GM20431 (cell line): Measurements from ENCODE around the gene SLC16A5.

Experiments used
- in situ Hi-C: fragments of 300-500 bp; cut with MseI, MboI; formaldehyde crosslinking; loops from one replicate; pipeline ENCODE4 v1.15.0; 2020; ENCODE audit warnings: low sequenced_read_pairs; ENCODE audit not compliant: unreplicated experiment

SLC16A5 gene

DNA sequence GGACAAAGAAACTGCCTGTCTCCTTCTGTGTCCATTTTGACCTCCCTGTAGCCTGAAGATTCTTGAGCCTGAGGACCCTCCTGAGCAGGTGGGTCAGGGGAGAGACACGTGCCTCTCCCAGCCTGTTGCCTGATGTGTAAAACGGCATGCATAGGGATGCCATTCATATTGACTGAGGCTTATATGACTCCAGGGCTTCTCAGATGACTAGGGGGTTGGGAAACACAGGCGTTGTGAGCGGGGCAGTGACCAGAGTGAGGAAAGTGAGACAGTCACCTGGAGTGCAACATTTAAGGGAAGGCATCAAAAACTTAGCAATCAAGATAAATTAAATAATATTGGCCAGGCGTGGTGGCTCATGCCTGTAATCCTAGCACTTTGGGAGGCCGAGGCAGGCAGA lies 5.1 kb upstream of the SLC16A5 start:
- in situ Hi-C loops = no loop called here

DNA sequence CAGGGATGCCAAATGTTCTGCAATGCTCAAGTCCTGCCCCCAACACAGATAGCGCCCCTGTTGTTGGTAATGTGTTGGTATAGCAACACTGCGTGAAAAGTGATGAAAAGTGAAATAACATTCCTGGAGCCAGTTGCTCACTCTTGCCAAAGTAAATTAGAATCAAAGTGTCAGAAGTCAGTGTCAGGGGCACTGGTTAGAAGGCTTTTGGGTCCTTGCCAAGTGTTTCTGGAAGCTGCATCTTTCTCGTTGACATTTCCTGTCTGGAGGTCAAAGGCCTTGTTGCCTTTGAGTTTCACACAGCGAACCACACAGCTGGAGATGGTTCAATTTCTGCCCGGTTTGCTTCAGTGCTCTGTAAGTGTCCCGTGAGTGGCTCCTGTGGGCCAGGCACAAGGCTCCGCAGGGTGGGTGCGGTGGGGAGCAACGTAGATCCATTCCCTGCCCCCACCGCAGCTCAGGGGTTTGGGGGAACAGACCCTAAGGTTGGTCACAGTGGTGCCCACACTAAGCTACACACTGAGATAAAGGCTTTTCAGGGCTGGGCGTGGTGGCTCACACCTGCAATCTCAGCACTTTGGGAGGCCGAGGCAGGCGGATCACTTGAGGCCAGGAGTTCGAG lies 3.6 kb upstream of the SLC16A5 start:
- in situ Hi-C loops = no loop called here

DNA sequence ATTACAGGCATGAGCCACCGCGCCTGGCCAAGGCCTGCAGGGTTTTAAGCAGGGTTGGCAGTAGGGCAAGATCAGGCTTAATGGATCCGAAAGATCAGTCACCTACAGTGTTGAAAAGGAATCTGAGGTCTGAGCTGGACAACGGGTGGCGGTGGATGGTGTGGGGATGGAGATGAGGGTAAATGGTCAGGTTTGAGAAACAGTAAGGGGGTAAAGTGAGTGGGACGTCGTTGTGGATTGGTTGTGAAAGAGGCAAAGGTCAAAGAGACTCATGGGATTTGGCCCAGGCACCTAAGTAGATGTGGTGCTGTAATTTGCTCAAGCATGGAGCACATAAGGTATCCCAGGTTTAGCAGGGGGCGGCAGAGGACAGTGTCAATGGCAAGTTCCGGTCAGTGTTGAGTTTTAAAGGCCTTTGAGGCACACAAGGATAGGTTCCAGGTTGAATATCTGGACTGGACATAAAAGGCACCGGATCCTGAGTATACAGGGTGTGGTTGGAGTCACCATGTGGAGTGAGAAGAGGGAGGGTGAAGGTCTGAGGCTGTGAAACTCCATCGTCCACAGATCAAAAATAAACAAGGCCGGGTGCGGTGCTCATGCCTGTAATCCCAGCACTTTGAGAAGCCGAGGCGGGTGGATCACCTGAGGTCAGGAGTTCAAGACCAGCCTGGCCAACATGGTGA lies 1.1 kb upstream of the SLC16A5 start:
- in situ Hi-C loops = no loop called here

DNA sequence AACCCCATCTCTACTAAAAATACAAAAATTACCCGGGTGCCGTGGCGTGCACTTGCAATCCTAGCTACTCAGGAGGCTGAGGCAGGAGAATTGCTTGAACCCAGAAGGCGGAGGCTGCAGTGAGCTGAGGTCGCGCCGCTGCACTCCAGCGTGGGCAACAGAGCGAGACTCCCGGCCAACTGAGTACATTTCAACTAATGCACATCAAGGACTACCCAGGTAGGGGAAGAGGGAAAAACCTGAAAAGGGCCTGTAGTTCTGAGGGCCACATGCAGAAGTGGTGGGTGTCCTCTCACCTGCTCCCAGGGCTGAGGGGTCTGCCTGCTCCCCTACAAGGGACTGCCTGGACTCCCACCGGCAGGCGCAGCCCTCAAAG lies 584 bp upstream of the SLC16A5 start:
- in situ Hi-C loops = no loop called here

DNA sequence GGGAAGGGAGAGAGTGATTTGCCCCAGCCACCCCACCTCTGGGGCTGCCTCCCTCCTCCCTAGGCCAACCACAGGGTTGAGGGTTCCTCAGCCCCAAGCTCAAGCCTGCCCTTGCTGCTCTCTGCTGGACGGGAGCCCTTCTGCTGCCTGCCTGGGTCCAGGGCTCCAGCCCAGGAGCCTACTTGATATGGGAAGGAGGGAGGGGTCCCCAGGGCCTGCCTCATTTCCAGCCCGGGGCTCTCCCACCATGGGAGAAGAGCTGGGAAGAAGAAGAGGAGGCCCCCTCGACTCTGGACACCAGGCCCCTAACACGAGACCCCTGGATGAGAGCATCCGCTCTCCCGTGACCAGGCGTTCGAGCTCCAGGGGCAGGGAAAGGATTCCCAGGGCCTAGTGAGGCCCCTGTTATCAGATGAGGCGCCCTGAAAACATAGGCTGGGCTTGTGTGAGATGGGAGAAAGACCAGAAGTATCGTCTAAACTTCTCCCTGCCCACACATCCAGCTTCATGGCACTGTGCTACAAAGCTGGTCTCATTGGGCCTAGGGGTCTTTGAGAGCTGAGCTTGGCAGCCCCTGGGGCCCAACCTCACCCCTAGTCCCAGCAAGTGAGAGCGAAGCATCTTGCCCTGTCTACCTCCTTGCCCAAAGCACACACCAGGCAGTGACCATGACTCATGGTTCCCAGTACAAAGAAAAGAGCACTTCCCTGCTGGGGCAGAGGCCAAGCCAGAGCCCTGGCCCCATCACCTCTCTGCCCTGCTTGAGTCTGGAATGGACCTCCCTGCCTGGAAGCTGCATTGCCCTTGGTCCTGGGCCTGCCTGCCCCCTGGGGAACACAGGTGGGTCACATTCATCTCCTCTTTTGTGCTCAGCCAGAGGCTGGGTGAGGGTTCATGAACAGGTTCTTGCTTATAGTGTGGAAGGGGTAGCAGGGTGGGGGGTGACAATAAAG lies 987 bp downstream of the SLC16A5 start:
- in situ Hi-C loops = no loop called here

DNA sequence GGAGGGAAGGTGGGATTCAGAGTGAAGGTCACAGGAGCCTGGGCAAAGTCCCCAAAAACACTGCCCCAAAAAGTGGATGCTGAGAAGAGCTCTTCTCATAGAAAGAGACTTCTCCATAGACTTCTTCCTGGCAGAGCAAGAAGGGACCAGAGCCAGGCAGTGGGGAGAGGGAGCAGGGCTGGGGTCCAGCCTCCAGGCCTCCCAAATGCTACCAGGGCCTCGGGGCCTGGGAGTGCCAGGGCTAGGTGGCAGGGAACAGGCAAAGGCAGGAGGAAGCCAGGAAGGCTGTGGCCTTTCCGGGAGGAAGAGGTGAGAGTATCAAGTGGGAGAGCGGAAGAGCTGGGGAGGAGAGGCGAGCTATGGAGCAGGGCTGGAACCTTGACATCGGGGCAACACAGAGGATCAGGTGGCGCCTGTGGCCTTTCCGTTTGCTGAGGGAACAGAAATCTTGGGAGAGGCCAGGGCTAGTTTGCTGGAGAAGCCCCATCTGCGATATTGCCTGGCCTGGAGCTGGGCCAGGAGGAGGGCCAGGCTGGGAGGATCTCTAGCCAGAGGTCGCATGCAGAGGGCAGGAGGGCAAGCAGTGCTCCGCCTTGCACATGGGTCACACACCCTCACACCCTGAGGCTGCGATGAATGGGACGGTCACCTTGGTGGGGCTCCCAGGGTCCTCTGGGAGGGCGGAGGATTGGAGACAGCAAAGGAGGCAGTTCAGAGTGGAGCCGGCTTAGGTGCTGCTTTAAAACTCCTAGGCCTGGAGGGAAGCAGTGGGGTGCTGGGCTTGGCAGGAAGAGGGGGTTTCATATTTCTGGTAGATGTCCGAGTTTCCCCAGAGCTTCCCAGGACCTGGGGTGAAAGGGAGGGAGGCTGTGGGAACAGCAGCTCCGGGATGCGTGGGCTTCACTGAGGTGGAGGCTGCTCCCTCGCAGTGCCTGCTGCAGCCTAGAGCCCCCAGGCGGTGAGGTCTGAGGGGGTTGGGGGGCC lies 3.4 kb downstream of the SLC16A5 start:
- in situ Hi-C loops = no loop called here

DNA sequence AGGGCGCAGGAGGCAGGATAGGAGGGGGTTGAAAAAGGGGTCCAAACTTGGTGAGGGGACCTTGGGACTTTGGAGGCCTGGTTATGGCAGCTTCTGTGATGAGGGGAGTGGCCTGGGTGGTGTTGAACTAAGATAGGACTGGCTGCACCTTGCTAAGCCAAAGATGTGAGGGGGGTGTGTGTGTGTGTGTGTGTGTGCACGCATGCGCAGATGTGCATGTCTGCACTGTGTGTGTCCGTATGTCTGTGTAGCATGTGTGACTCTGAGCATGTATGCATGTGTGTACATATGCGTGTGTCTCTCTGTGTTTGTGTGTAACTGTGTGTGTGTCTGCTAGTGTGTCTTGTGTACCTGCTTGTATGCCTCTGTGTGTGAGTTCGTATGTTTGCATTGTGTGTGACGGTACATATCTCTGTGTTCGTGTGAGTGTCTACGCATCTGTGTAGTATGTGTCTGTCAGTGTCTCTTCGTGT lies 4.1 kb downstream of the SLC16A5 start:
- in situ Hi-C loops = no loop called here

DNA sequence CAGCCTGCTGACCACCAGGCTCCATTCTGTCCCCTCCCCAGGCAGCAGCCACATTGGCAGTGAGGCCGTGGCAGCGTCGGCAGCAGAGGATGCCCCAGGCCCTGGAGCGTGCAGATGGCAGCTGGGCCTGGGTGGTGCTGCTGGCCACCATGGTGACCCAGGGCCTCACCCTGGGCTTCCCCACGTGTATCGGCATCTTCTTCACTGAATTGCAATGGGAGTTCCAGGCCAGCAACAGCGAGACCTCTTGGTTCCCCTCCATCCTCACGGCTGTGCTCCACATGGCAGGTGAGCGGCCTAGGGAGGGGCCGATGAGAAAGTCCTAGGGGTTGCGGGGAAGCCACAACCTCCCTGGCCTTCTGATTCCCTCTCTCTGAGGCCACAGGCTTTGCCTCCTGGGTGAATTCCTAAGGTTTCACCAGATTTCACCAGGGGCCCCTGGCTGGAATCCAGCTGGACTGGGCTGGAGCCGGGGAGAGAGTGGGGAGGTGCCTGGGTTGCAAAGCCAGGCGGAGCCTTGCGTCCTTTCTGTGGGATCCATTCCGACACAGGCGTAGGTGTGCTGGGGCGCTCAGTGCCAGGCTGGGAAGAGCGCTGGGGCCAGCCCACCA lies 5.9 kb downstream of the SLC16A5 start:
- in situ Hi-C loops = no loop called here

DNA sequence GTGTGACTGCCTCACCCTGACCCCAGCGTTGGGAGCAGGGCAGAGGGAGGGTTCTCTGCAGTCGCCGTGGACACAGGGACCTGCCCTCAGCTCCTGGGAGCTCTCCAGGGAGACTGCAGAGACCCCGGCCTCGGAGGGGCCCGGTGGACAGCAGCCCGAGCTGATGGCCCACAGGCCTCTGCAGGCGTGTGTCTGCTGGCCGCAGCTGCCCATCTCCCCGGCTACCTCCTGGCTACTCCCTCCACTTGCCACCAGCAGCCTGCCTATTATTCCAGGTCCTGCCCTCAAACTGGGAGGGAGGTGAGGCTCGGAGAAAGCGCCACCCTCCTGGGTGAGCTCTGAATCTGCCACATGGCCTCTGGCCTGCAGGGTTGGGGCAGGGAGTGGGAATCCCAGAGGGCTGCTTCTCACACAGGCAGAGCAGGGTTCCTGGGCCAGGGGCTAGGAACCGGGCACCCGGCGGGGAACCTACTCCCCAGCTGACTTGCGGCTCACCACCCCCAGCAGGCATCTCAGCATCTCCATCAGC lies 7.2 kb downstream of the SLC16A5 start:
- in situ Hi-C loops = no loop called here

DNA sequence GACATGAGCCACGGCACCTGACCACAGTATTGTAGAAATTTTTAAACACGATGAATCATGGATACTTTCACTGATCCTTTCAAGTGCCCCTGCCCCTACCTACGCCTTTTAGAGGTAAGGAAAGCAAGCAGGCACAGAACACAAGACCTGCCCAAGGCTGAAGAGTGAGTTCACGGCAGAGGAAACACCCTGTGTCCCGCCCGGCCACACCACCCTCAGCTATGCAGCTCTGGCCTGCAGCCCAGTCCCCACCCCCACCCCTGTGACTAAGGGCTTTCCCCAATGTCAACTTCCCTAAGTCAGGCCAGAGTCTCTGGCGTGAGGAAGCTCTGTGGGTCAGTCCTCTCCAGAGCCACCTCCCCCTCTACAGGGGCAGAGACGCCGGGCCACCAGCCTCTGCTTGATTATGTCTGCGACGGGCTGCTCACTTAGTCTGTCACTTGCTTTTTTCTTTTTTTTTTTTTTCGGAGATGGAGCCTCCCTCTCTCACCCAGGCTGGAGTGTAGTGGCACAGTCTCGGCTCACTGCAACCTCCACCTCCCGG lies 8.4 kb downstream of the SLC16A5 start:
- in situ Hi-C loops = no loop called here

DNA sequence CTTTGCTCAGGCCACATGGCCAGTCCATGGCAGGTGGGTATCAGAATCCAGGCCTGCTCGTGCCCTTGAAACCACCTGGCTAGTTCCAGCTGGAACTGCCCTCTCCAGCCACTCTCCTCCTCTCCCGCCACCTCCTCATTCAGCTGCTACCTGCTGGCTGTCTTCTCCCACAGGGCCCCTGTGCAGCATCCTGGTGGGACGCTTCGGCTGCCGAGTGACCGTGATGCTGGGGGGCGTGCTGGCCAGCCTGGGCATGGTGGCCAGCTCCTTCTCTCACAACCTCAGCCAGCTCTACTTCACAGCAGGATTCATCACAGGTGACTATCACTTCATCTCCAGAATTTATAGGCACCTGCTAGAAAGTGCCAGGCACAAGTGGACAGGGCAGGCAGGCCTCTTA lies 10.1 kb downstream of the SLC16A5 start:
- in situ Hi-C loops = no loop called here

DNA sequence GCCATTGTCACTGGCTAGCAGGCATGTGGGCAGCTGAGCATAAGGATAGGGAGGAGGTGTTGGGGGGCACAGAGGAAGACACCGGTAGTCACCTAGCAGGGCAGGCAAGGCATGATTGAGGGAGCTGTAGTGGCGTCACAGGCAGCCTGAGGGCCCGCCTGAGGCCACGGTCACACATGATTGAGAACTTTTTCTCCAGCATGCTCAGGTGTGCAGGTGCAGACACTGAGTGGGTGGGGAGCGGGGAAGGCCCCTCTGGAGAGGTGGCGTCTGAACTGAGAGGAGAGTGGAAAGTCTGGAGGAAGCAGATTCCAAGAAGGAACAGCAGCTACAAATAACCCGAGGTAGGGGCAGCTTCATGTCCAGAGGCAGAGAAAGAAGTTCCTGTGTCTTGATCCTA lies 11.1 kb downstream of the SLC16A5 start:
- in situ Hi-C loops = no loop called here

DNA sequence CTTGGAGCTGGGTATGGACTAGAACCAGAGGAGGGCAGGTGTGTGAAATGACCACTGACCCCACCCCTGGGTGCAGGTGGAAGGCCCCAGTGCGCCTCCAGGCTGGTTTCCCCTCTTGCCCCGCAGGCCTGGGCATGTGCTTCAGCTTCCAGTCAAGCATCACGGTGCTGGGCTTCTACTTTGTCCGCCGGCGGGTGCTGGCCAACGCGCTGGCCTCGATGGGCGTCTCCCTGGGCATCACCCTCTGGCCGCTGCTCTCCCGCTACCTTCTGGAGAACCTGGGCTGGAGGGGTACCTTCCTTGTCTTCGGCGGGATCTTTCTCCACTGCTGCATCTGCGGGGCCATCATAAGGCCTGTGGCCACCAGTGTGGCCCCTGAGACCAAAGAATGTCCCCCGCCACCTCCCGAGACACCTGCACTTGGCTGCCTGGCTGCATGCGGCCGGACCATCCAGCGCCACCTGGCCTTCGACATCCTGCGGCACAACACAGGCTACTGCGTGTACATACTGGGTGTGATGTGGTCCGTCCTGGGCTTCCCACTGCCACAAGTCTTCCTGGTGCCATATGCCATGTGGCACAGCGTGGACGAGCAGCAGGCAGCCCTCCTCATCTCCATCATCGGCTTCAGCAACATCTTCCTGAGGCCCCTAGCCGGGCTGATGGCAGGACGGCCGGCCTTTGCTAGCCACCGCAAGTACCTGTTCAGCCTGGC lies 12.3 kb downstream of the SLC16A5 start:
- in situ Hi-C loops = no loop called here

DNA sequence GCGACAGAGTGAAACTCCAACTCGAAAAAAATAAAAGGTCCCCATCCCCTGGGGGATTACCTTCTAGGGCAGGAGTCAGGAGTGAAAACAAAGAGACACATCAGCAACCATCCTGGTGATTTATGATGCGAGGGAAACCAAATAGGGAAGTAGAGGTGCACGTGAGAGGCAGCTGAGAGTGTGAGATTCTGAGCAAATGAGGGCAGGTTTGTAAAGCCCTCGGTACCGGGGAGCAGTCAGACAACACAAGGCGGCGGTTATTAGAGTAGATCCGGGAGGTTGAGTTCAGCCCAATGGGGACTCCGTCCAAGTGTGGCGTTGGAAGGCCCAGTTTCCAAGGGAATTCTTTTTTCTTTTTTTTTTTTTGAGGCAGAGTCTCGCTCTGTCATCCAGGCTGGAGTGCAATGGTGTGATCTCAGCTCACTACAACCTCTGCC lies 14.6 kb downstream of the SLC16A5 start:
- in situ Hi-C loops = no loop called here

DNA sequence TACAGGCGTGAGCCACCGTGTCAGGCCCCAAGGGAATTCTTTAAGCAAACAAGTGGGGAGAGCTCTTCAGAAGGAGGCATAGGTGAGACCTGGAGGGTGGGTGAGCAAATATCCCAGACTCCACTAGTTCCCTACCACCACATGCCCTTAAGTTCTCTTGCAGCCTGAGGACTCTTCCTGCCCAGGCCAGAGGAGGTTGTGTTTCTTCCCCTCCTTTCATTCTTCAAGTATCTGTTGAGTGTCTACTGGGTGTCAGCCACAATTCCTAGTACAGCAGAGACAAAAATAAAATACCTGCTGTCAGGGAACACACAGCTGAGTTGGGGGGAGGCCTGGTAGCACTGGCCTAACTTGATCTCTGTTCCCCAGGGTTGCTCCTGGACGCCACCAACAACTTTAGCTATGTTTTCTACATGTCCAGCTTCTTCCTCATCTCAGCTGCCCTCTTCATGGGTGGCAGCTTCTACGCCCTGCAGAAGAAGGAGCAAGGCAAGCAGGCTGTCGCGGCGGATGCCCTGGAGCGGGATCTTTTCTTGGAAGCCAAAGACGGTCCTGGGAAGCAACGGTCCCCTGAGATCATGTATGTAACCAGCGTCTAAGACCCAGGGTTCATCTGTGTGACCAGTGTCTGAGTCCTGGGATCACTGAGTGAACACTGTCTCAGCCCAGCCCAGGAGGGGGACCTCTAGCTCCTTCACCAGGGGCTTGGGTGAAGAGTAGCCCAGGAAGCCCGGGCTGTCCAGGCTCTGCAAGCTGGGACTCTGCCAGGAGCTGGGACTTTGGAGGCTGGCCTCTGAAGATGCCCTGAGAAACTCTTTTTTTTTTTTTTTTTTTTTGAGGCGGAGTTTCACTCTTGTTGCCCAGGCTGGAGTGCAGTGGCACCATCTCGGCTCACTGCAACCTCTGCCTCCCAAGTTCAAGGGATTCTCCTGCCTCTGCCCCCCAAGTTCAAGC lies 16.1 kb downstream of the SLC16A5 start:
- in situ Hi-C loops = no loop called here

DNA sequence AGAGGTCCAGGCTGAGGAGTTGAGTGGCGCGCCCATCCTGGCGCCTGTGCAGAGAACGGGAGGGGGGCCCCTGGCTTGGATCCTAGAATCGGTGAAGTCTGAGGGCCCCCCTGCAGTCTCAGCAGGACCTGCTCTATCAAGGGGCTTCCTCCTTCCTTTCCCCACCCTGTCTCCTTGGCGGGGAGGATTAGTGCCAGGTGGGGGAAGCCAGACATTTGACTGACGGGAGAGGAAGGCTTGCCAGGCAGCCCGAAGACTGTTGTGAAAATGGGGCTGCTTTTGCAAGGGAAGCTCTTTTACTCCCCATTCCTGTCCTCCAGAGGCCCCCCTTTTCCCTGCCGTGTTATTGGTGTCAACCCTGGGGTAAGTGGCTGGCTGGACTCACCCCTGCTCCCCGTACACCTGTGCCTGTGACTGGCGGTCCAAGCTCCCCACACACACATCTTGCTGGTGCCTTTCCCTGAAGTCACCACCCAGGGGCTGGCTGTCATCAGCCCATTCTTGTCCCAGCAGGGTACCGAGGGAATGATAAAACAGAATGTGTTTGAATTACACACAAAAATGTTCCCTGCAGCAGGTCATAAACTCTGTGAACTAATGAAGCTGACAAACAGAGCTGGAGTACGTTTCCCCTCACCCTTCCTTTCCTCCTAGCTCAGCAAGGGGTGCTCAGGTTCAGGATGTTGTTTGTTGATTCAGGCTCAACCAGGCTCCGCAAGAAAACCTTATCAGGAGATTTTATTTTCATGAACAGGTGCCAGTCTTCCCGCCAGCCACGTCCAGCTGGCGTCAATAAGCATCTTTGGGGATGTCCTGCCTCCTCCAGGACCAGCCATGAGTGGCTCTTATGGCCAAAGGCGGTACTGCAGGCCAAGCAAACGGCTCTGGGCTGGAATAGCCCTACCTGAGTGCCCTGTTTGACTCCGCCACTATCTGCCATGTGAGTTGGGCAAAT lies 17.6 kb downstream of the SLC16A5 start:
- in situ Hi-C loops = no loop called here
